Measurements from ENCODE around the gene LYPD3. TPM values are rescaled to one million over a fixed set of nuclear protein-coding genes. Genes with fewer than 3 reads are reported as not detected.
"Not testable (repeated sequence)": the region's sequence is repeated elsewhere in the genome, so short reads cannot be mapped to it uniquely, and the experiment has no call there.

LYPD3 gene
- 1 to 10 TPM in 1 of 2 experiments, under 1 TPM in 1; 0.84 to 1.2 TPM for total RNA-seq
- 3.8 TPM for polyA plus RNA-seq

GRCh38 chr19:43465468-43466120 lies at the start of gene LYPD3:
Gene LYPD3 (minus strand): TSS chr19:43465608. CDS start chr19:43465571, 37 bp downstream.
- no peaks in the 10 kb centered on the region for H3K36me3 ChIP-seq (ENCODE audit: insufficient read depth, low read length)
- peak within 1 kb of the TSS; percentile 80 for H3K27ac ChIP-seq (ENCODE audit: low read depth, low read length)
- no peaks in the 10 kb centered on the region for H3K9me3 ChIP-seq (ENCODE audit: low read length)
- ChIA-PET CTCF (interaction anchor here (0.9 to 1.7 kb wide), 5 partner anchors 14 to 129 kb away, joined by 3 to 7 read pairs (median 3); partner anchors contain the start of gene PHLDB3), POLR2A (interaction anchor here (0.6 to 1.2 kb wide), 2 partner anchors 11 to 68 kb away, joined by 3 read pairs; no protein-coding TSS in a partner anchor)
- H3K9me3 Mint-ChIP-seq: no peaks in the 10 kb centered on the region
- H3K27me3 Mint-ChIP-seq: no peaks in the 10 kb centered on the region
- H3K4me1 Mint-ChIP-seq: peaks cover 42 to 68% (median 49%) of the 10 kb centered on the region in 3 donors
- no peaks in the 10 kb centered on the region for H3K27me3 ChIP-seq (ENCODE audit: insufficient read depth, low read length, poor library complexity, severe bottlenecking)
- DNase-seq: no peak
- H3K4me3 Mint-ChIP-seq: peak within 1 kb of the TSS; percentile 18 to 97 (median 93)
- peaks cover 44% of the 10 kb centered on the region for H3K4me1 ChIP-seq (ENCODE audit: insufficient read depth, low read length)
- peak within 1 kb of the TSS; percentile 94 for H3K4me3 ChIP-seq (ENCODE audit: low read length)
- peaks cover 0 to 3% (median 0%) of the 10 kb centered on the region in 3 donors for H3K36me3 Mint-ChIP-seq
- H3K27ac Mint-ChIP-seq: peak within 1 kb of the TSS; percentile 41 to 99 (median 96)

DNA sequence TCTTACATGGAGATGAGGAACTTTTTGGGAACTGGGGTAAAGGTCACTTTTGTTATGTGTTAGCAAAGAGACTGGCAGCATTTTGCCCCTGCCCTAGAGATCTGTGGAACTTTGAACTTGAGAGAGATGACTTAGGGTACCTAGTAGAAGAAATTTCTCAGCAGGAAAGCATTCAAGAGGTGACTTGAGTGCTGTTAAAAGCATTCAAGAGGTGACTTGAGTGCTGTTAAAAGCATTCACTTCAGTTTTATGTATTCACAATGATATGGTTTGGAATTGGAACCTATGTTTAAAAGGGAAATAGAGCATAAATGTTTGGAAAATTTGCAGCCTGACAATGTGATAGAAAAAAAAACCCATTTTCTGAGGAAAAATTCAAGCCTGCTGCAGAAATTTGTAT lies 47.0 kb upstream of the LYPD3 start:
- H3K9me3 ChIP-seq (ENCODE audit: low read length); H3K4me3 Mint-ChIP-seq; H3K4me3 ChIP-seq (ENCODE audit: low read length); H3K4me1 ChIP-seq (ENCODE audit: insufficient read depth, low read length); DNase-seq; H3K27ac ChIP-seq (ENCODE audit: low read depth, low read length); H3K27me3 ChIP-seq (ENCODE audit: insufficient read depth, low read length, poor library complexity, severe bottlenecking); H3K4me1 Mint-ChIP-seq; POLR2A ChIA-PET; H3K27me3 Mint-ChIP-seq; H3K9me3 Mint-ChIP-seq: not testable (repeated sequence)
- CTCF ChIA-PET: interaction anchor here (1.7 kb wide), 1 partner anchor 83 kb away, joined by 4 read pairs; the partner anchor contains the start of gene IRGQ
- Mint-ChIP-seq H3K27ac (peak overlapping the region in 1 of 8 donors; percentile 51), H3K36me3 (peaks cover 0 to 43% (median 8%) of the 10 kb centered on the region in 3 donors)
- peaks cover 22% of the 10 kb centered on the region for H3K36me3 ChIP-seq (ENCODE audit: insufficient read depth, low read length)

- POLR2A ChIA-PET: no interaction called here
- Histone ChIP-seq H3K9me3 (ENCODE audit: low read length) (no peaks in the 10 kb centered on the region), H3K27ac (ENCODE audit: low read depth, low read length) (no peak overlapping the region), H3K27me3 (ENCODE audit: insufficient read depth, low read length, poor library complexity, severe bottlenecking) (no peaks in the 10 kb centered on the region), H3K36me3 (ENCODE audit: insufficient read depth, low read length) (peaks cover 22% of the 10 kb centered on the region), H3K4me1 (ENCODE audit: insufficient read depth, low read length) (no peaks in the 10 kb centered on the region), H3K4me3 (ENCODE audit: low read length) (no peak overlapping the region)
- Mint-ChIP-seq H3K9me3 (no peaks in the 10 kb centered on the region), H3K4me1 (no peaks in the 10 kb centered on the region), H3K27ac (no peak overlapping the region), H3K4me3 (peak overlapping the region in 1 of 7 donors; percentile 50), H3K36me3 (peaks cover 0 to 40% (median 8%) of the 10 kb centered on the region in 3 donors), H3K27me3 (no peaks in the 10 kb centered on the region)
- CTCF ChIA-PET: no interaction called here
- no peak for DNase-seq
Observed at GRCh38 chr19:43511324-43511723, 45.9 kb upstream of the LYPD3 start.

GRCh38 chr19:43510713-43511112 lies 45.3 kb upstream of the LYPD3 start:
- no peaks in the 10 kb centered on the region for H3K4me1 ChIP-seq (ENCODE audit: insufficient read depth, low read length)
- ChIA-PET CTCF (interaction anchor here (0.7 to 0.9 kb wide), 2 partner anchors 9 to 10 kb away, joined by 3 to 5 read pairs; no protein-coding TSS in a partner anchor), POLR2A (interaction anchor here (0.6 kb wide), 2 partner anchors 91 to 756 kb away, joined by 3 to 5 read pairs; no protein-coding TSS in a partner anchor)
- no peak overlapping the region for H3K27ac Mint-ChIP-seq
- peaks cover 22% of the 10 kb centered on the region for H3K36me3 ChIP-seq (ENCODE audit: insufficient read depth, low read length)
- H3K4me3 ChIP-seq (ENCODE audit: low read length): no peak overlapping the region
- H3K27ac ChIP-seq (ENCODE audit: low read depth, low read length): no peak overlapping the region
- no peak overlapping the region for H3K4me3 Mint-ChIP-seq
- H3K9me3 ChIP-seq (ENCODE audit: low read length): no peaks in the 10 kb centered on the region
- no peaks in the 10 kb centered on the region for H3K9me3 Mint-ChIP-seq
- no peaks in the 10 kb centered on the region for H3K27me3 Mint-ChIP-seq
- no peaks in the 10 kb centered on the region for H3K27me3 ChIP-seq (ENCODE audit: insufficient read depth, low read length, poor library complexity, severe bottlenecking)
- peaks cover 0 to 6% (median 0%) of the 10 kb centered on the region in 3 donors for H3K4me1 Mint-ChIP-seq
- DNase-seq: no peak
- peaks cover 0 to 40% (median 8%) of the 10 kb centered on the region in 3 donors for H3K36me3 Mint-ChIP-seq

DNA sequence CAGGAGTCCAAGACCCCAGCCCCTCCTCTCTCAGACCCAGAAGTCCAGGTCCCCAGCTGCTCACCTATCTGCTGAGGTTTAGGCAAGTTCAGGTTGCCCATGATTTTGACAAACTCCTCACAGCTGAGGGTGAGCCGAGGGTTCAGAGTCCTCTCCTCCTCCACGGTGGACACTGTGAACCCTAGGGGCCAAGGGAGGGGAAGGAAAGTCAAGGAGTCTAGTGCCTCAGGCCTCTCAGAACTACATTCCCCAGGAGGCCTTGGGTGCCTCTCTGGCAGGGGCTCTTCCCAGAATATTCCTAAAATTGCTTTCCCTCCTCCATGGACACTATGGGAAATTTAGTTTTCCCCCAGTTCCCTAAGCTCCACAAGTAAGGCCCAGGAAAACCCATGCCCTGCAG lies 42.5 kb upstream of the LYPD3 start:
- Histone ChIP-seq H3K4me3 (ENCODE audit: low read length) (no peak overlapping the region), H3K27ac (ENCODE audit: low read depth, low read length) (no peak overlapping the region), H3K36me3 (ENCODE audit: insufficient read depth, low read length) (peaks cover 22% of the 10 kb centered on the region), H3K27me3 (ENCODE audit: insufficient read depth, low read length, poor library complexity, severe bottlenecking) (no peaks in the 10 kb centered on the region), H3K9me3 (ENCODE audit: low read length) (no peaks in the 10 kb centered on the region), H3K4me1 (ENCODE audit: insufficient read depth, low read length) (peaks cover 13% of the 10 kb centered on the region)
- ChIA-PET POLR2A (interaction anchor here (0.6 kb wide), 1 partner anchor 54 kb away, joined by 3 read pairs; no protein-coding TSS in a partner anchor), CTCF (interaction anchor here (0.9 kb wide), 1 partner anchor 87 kb away, joined by 3 read pairs; no protein-coding TSS in a partner anchor)
- peaks cover 15 to 25% (median 20%) of the 10 kb centered on the region in 3 donors for H3K4me1 Mint-ChIP-seq
- peak overlapping the region in 4 of 8 donors; percentile 38 to 95 (median 78) for H3K27ac Mint-ChIP-seq
- no peak for DNase-seq
- peaks cover 0 to 47% (median 8%) of the 10 kb centered on the region in 3 donors for H3K36me3 Mint-ChIP-seq
- no peak overlapping the region for H3K4me3 Mint-ChIP-seq
- H3K27me3 Mint-ChIP-seq: no peaks in the 10 kb centered on the region
- no peaks in the 10 kb centered on the region for H3K9me3 Mint-ChIP-seq

DNA sequence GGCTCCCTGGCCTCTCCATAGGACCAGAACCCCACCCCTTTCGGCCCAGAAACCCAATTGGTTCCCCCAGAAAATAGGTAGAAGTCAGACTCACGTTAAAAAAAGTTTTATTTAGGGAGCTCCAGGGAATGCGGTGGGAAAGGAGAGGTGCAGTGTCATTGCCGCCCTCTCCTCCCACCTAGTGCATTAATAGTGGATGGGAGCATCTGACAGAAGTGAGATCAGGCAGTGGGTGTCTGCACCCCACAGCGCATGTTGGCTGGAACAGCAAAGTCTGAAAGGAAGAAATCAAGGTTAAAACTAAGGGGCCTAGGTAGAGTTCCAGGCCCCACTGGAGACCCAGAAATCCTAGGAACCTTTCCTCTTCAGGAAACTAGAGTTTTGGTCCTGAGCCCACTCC lies 41.2 kb upstream of the LYPD3 start:
- H3K4me3 Mint-ChIP-seq: peak overlapping the region in 1 of 7 donors; percentile 65
- peak overlapping the region in 6 of 8 donors; percentile 72 to 94 (median 84) for H3K27ac Mint-ChIP-seq
- no peaks in the 10 kb centered on the region for H3K27me3 ChIP-seq (ENCODE audit: insufficient read depth, low read length, poor library complexity, severe bottlenecking)
- H3K9me3 ChIP-seq (ENCODE audit: low read length): no peaks in the 10 kb centered on the region
- H3K4me1 Mint-ChIP-seq: peaks cover 21 to 34% (median 23%) of the 10 kb centered on the region in 3 donors
- ChIA-PET CTCF (no interaction called here), POLR2A (no interaction called here)
- H3K36me3 ChIP-seq (ENCODE audit: insufficient read depth, low read length): peaks cover 22% of the 10 kb centered on the region
- H3K27ac ChIP-seq (ENCODE audit: low read depth, low read length): no peak overlapping the region
- peaks cover 17% of the 10 kb centered on the region for H3K4me1 ChIP-seq (ENCODE audit: insufficient read depth, low read length)
- no peak overlapping the region for H3K4me3 ChIP-seq (ENCODE audit: low read length)
- H3K9me3 Mint-ChIP-seq: no peaks in the 10 kb centered on the region
- H3K36me3 Mint-ChIP-seq: peaks cover 0 to 47% (median 8%) of the 10 kb centered on the region in 3 donors
- H3K27me3 Mint-ChIP-seq: no peaks in the 10 kb centered on the region
- DNase-seq: no peak

DNA sequence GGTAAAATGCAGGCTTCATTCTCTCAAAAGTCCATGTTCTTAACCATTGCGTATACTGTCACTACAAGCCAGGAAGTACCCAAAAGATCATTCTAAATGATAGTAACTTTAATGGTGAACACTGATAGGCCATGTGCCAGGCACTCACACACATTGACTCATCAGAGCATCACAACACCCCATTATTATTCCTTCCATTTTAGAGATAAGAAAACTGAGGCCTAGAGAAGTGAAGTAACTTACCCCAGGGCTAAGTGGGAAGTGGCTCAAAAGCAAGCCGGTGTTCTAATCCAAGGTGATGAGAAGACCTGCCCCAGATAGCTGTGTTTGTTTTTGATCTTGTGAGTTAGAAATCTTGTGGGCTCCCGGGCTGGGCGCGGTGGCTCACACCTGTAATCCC lies 40.5 kb upstream of the LYPD3 start:
- no peak overlapping the region for H3K4me3 ChIP-seq (ENCODE audit: low read length)
- Mint-ChIP-seq H3K27ac (peak overlapping the region; percentile 72 to 94 (median 84)), H3K27me3 (no peaks in the 10 kb centered on the region), H3K4me1 (peaks cover 22 to 38% (median 25%) of the 10 kb centered on the region in 3 donors), H3K4me3 (peak overlapping the region; percentile 8 to 65 (median 43)), H3K9me3 (no peaks in the 10 kb centered on the region), H3K36me3 (peaks cover 0 to 43% (median 8%) of the 10 kb centered on the region in 3 donors)
- no peak overlapping the region for H3K27ac ChIP-seq (ENCODE audit: low read depth, low read length)
- no peaks in the 10 kb centered on the region for H3K9me3 ChIP-seq (ENCODE audit: low read length)
- H3K36me3 ChIP-seq (ENCODE audit: insufficient read depth, low read length): peaks cover 18% of the 10 kb centered on the region
- CTCF ChIA-PET: interaction anchor here (0.6 to 2.7 kb wide), 3 partner anchors 14 to 88 kb away, joined by 4 to 8 read pairs (median 5); no protein-coding TSS in a partner anchor
- no peaks in the 10 kb centered on the region for H3K27me3 ChIP-seq (ENCODE audit: insufficient read depth, low read length, poor library complexity, severe bottlenecking)
- POLR2A ChIA-PET: interaction anchor here (2.4 kb wide), 1 partner anchor 43 kb away, joined by 35 read pairs; no protein-coding TSS in a partner anchor
- no peak for DNase-seq
- H3K4me1 ChIP-seq (ENCODE audit: insufficient read depth, low read length): peaks cover 17% of the 10 kb centered on the region

GRCh38 chr19:43505186-43505456 lies 39.7 kb upstream of the LYPD3 start:
- peaks cover 0 to 40% (median 10%) of the 10 kb centered on the region in 3 donors for H3K36me3 Mint-ChIP-seq
- no peaks in the 10 kb centered on the region for H3K27me3 Mint-ChIP-seq
- peaks cover 14% of the 10 kb centered on the region for H3K36me3 ChIP-seq (ENCODE audit: insufficient read depth, low read length)
- H3K4me3 Mint-ChIP-seq: peak overlapping the region; percentile 51 to 89 (median 61)
- no peaks in the 10 kb centered on the region for H3K9me3 ChIP-seq (ENCODE audit: low read length)
- H3K4me1 ChIP-seq (ENCODE audit: insufficient read depth, low read length): peaks cover 17% of the 10 kb centered on the region
- CTCF ChIA-PET: interaction anchor here (0.6 to 2.7 kb wide), 7 partner anchors 15 to 89 kb away, joined by 3 to 14 read pairs (median 5); no protein-coding TSS in a partner anchor
- H3K4me1 Mint-ChIP-seq: peaks cover 23 to 40% (median 31%) of the 10 kb centered on the region in 3 donors
- no peaks in the 10 kb centered on the region for H3K9me3 Mint-ChIP-seq
- peak overlapping the region; percentile 77 to 91 (median 86) for H3K27ac Mint-ChIP-seq
- no peaks in the 10 kb centered on the region for H3K27me3 ChIP-seq (ENCODE audit: insufficient read depth, low read length, poor library complexity, severe bottlenecking)
- H3K4me3 ChIP-seq (ENCODE audit: low read length): peak overlapping the region; percentile 96
- no peak overlapping the region for H3K27ac ChIP-seq (ENCODE audit: low read depth, low read length)
- no peak for DNase-seq
- POLR2A ChIA-PET: interaction anchor here (0.5 to 2.4 kb wide), 3 partner anchors 13 to 42 kb away, joined by 4 to 35 read pairs (median 5); no protein-coding TSS in a partner anchor
